Activated CD4-positive, alpha-beta T cell treated with anti-CD3 and anti-CD28 coated beads, Interleukin-2, amount 50 U/mL, for 4 hours (primary cell): ENCODE measurements around the gene PROSER3.
"Not testable (repeated sequence)": the region's sequence is repeated elsewhere in the genome, so short reads cannot be mapped to it uniquely, and the experiment has no call there.

ENCODE experiments used
- DNase-seq, 2 experiments: peaks; one replicate each; pipeline ENCODE4 v3.0.0-alpha.2; 2020

The PROSER3 gene

GRCh38 chr19:35793381-35794165 is 35.6 kb downstream of the PROSER3 start:
- DNase-seq: no peak

- not testable (repeated sequence) for DNase-seq
These were observed 37.6 kb downstream of the PROSER3 start for GRCh38 chr19:35795564-35795963.

GRCh38 chr19:35796645-35797542 is 38.9 kb downstream of the PROSER3 start:
- no peak for DNase-seq

GRCh38 chr19:35797663-35798062 is 39.7 kb downstream of the PROSER3 start:
- no peak for DNase-seq

GRCh38 chr19:35801828-35802227 is 43.9 kb downstream of the PROSER3 start:
- DNase-seq: no peak

DNA sequence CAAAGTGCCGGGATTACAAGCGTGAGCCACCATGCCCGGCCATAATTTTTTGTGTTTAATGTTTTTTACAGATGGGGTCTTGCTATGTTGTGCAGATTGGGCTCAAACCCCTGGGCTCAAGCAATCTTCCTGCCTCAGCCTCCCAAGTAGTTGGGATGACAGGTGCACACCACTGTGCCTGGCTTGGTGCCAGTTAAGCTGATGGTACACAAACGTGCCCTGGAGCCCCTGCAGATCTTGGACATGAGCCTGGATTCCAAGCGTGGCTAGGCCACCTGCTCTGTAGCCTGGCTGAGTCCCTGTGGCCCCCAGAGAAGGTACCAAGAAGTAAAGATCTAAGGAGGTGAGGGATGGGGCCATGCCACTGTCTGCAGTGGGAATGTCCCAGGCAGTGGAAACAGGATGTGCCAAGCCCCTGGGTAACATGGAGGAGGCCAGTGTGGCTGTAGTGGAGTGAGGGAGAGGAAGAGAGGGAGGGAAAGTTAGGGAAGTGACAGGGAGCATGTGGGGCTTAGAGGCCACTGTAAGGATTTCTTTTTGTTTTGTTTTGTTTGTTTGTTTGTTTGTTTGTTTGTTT is 47.6 kb downstream of the PROSER3 start:
- no peak for DNase-seq

DNA sequence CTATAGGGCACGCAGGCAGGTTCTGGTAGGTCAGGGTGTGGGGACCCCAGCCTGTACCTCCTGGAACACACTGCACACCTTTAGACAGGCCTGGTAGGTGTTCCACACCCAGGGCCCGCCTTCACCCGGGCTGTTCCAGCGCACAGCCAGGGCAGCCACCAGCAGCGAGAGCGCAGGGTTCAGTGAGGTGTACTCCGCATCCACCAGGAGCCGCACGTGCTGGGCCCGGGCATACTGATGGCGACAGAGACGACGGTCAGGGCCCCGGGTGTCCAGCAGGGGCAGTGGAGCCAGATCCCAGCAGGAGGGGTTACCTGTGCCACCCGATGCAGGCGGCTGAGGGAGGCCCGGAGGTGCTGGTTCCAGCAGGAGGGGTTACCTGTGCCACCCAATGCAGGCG is 48.6 kb downstream of the PROSER3 start:
- DNase-seq: no peak

DNA sequence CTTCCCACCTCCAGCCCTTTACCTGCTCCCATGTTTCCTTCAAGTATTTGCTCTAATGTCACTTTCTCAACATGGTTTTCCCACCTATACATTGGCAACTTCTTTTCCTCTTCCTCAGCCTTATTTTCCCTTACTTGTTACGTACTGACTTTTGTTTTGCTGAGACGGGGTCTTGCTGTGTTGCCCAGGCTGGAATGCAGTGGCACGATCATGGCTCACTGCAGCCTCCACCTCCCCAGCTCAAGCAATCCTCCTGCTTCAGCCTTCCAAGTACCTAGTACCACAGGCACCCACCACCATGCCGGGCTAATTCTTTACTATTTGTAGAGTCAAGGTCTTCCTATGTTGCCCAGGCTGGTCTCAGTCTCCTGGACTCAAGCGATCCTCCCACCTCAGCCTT is 49.7 kb downstream of the PROSER3 start:
- no peak for DNase-seq

- no peak for DNase-seq
These were observed 53.6 kb downstream of the PROSER3 start for GRCh38 chr19:35811317-35812219.

DNA sequence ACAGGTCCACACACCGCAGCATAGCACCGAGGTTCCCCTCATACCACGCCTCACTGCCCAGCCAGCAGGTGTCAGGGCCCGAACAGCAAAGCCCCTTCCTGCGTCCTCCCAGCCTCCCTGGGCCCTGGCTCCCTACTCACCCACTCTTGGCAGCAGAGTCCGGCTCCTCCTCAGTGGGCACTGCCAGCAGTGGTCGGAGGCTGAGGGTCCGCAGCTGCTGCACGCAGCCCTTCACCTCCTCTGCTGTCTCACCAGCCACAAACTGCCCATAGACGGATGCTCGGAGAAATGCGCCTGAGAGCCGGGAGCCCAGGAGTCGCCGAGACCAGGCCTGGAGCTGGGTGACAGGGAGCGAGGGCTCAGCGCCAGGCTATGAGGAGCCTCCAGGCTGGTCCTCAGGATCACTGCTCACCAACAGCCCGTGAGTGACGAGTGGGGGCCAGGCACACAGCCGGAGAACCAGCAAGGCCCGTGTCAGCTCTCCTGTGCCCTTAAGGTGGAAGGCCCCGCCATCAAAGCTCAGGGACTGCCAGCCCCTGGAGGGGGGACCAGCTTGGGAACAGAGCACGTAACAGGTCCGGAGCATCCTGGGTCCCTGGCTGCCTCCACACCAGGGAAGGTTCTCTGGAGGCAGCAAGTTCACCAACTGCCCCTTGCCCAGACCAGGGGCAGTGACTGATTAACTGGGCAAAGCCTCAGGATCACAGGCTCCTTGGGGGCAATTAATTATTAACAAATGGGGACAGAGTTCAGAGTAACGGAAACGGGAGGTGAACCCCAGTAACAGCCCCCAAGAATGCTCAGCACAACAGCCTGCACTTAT is 54.5 kb downstream of the PROSER3 start, which contains the start of gene PRODH2:
PRODH2 (minus strand) TSS at position 626 of the 823 bp plus-strand sequence; CDS start at position 586, 40 bp downstream.
- no peak for DNase-seq

- no peak for DNase-seq
These were observed 55.3 kb downstream of the PROSER3 start for GRCh38 chr19:35813043-35813890.

GRCh38 chr19:35816262-35816661 is 58.3 kb downstream of the PROSER3 start:
- DNase-seq: no peak

- DNase-seq: no peak
These were observed 58.9 kb downstream of the PROSER3 start for GRCh38 chr19:35816846-35817245.

- no peak for DNase-seq
These were observed 60.5 kb downstream of the PROSER3 start for GRCh38 chr19:35818445-35818844.
